ENCODE data around the gene UST. TPM values are rescaled to one million over a fixed set of nuclear protein-coding genes. Genes with fewer than 3 reads are reported as not detected.

The UST gene
- total and polyA plus RNA-seq, 2 experiments from 2014 or later = 8.0 to 11.7 TPM

DNA sequence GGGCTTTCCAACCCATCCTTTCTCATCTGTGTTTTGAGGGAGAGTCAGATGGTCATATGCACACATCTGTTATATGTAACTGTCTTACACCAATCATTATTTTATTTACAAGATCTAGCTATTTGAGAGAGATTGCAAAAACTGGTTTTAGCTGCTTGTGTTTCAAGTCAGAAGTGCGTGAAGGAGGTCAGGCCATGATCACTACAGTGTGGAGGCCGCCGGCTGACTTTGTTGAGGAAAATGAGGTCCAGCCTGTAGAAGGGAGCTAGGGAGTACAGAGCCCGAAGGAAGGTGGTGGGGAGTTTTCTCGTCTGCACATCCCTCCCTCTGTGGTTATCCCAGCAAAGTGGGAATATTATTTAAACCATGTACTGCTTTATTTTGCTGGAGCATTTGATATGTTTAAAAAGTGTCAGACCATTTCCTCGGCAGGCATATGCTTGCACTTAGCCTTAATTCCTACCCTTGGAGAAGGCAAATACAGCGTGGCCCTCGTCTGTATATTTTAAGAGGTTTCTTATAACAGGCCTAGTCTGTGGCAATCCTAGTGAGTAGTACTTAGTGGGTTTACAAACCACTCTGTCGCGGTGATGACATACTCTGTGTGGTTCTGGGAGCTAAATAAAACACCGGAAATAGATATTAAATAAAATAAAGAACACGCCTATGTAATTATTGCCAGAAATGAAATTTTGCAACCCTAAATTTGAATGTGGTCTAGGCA is 95.6 kb downstream of the UST start:
- 81% methylated on average over 12 of the region's 12 CpGs for WGBS (ENCODE audit: low lambda C conversion rate, missing lambda C conversion rate)
- Histone ChIP-seq H3K4me1 (ENCODE audit: insufficient read depth) (peaks cover 7% of the 10 kb centered on the region), H3K27me3 (no peaks in the 10 kb centered on the region), H3K4me3 (no peak overlapping the region), H3K9me3 (ENCODE audit: low read depth) (no peaks in the 10 kb centered on the region), H3K9me2 (replicated peaks; ENCODE audit: insufficient read depth) (no peaks in the 10 kb centered on the region), H3K79me2 (peaks cover 9% of the 10 kb centered on the region), H3K27ac (no peak overlapping the region), H4K20me1 (ENCODE audit: insufficient read depth, poor library complexity, severe bottlenecking) (no peaks in the 10 kb centered on the region), H2AFZ (no peak overlapping the region), H3K36me3 (replicated peaks; ENCODE audit: insufficient read depth, low read depth) (no peaks in the 10 kb centered on the region), H3K4me2 (no peak overlapping the region)
- TF ChIP-seq, protein P1, sequence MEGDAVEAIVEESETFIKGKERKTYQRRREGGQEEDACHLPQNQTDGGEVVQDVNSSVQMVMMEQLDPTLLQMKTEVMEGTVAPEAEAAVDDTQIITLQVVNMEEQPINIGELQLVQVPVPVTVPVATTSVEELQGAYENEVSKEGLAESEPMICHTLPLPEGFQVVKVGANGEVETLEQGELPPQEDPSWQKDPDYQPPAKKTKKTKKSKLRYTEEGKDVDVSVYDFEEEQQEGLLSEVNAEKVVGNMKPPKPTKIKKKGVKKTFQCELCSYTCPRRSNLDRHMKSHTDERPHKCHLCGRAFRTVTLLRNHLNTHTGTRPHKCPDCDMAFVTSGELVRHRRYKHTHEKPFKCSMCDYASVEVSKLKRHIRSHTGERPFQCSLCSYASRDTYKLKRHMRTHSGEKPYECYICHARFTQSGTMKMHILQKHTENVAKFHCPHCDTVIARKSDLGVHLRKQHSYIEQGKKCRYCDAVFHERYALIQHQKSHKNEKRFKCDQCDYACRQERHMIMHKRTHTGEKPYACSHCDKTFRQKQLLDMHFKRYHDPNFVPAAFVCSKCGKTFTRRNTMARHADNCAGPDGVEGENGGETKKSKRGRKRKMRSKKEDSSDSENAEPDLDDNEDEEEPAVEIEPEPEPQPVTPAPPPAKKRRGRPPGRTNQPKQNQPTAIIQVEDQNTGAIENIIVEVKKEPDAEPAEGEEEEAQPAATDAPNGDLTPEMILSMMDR (IDR thresholded peaks at IDR 0.05; ENCODE audit: poor library complexity) = no peak
- TF ChIP-seq EZH2phosphoT487 (IDR thresholded peaks at IDR 0.05; ENCODE audit: low read depth, severe bottlenecking, unreplicated experiment) (no peak), EZH2 (IDR thresholded peaks at IDR 0.05; ENCODE audit: borderline replicate concordance) (no peak)
- DNase-seq (ENCODE audit: low spot score) = no peak

DNA sequence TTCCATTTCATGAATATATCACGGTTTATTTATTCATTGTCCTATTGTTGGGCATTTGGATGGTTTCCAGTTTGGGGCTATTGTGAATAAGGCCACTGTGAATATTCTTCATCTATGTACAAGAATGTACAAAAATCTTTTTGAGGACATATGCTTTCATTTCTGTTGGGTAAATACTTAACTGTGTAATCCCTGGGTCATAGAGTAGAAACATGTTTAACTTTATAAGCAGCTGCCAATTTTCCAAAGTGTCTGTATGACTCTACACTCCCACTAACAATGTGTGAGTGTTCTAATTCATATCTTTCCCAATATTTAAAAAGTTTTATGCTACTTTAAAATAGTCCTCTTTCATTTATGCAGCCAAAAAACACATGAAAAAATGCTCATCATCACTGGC is 98.6 kb downstream of the UST start:
- H3K9me2 ChIP-seq (replicated peaks; ENCODE audit: insufficient read depth) = no peaks in the 10 kb centered on the region
- peaks cover 2% of the 10 kb centered on the region for H3K79me2 ChIP-seq
- H4K20me1 ChIP-seq (ENCODE audit: insufficient read depth, poor library complexity, severe bottlenecking) = no peaks in the 10 kb centered on the region
- WGBS (ENCODE audit: low lambda C conversion rate, missing lambda C conversion rate) = 96% methylated on average over 1 of the region's 1 CpG
- no peaks in the 10 kb centered on the region for H3K36me3 ChIP-seq (replicated peaks; ENCODE audit: insufficient read depth, low read depth)
- DNase-seq (ENCODE audit: low spot score) = no peak
- no peak overlapping the region for H3K27ac ChIP-seq
- no peak overlapping the region for H2AFZ ChIP-seq
- H3K4me3 ChIP-seq = no peak overlapping the region
- TF ChIP-seq, protein P1 (IDR thresholded peaks at IDR 0.05; ENCODE audit: poor library complexity) = no peak
- TF ChIP-seq EZH2 (IDR thresholded peaks at IDR 0.05; ENCODE audit: borderline replicate concordance) (no peak), EZH2phosphoT487 (IDR thresholded peaks at IDR 0.05; ENCODE audit: low read depth, severe bottlenecking, unreplicated experiment) (no peak)
- H3K4me1 ChIP-seq (ENCODE audit: insufficient read depth) = peaks cover 4% of the 10 kb centered on the region
- H3K4me2 ChIP-seq = no peak overlapping the region
- no peaks in the 10 kb centered on the region for H3K9me3 ChIP-seq (ENCODE audit: low read depth)
- H3K27me3 ChIP-seq = no peaks in the 10 kb centered on the region

DNA sequence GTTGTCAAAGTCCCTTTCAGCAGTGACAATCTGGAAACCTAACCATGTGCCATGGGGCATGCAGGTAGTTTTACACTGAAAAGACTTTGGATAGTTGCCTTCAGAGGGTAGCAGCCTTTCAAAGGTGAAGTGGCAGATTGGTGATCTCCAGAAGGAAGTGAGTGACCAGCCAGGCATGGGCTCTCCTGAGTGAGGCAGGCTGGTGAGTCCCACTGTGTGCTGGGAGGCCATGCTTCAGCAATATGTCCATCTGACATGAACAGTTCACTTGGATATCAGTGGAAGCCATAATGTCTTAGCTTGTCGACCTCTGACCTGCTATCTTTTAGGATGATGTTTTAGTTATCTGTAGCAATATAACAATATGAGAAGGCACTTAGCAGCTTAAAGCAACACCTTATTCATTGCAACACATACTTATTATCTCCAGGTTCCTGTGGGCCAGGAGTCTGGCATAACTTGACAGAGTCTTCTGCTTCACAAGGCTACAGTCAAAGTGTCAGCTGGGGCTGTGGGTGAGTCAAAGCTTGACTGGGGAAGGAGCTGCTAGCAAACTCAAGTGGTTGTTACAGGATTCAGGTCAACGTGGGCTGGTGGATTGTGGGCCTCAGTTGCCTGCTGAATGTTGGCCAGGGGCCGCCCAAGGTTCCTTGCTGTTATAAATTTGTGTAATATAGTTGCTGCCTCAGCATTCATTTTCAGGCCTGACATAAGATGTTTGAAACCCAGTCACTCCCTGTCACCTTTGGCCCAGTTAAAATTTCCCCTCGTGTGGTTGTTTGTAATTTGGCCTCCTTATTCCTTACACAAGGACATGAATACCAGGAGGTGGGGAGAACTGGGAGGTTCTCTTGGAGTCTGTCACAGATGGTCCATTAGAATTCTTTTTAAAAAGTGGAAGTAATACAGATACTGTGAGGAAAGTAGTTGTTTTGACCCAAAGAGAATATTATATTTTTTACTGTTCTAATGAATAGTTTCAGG is 100.2 kb downstream of the UST start:
- 72% methylated on average over 4 of the region's 4 CpGs for WGBS (ENCODE audit: low lambda C conversion rate, missing lambda C conversion rate)
- TF ChIP-seq, protein P1 (IDR thresholded peaks at IDR 0.05; ENCODE audit: poor library complexity) = no peak
- no peak for TF ChIP-seq EZH2phosphoT487 (IDR thresholded peaks at IDR 0.05; ENCODE audit: low read depth, severe bottlenecking, unreplicated experiment)
- TF ChIP-seq EZH2 (IDR thresholded peaks at IDR 0.05; ENCODE audit: borderline replicate concordance) = no peak
- H3K4me3 ChIP-seq = no peak overlapping the region
- no peak overlapping the region for H3K4me2 ChIP-seq
- no peak overlapping the region for H2AFZ ChIP-seq
- H3K9me3 ChIP-seq (ENCODE audit: low read depth) = no peaks in the 10 kb centered on the region
- H4K20me1 ChIP-seq (ENCODE audit: insufficient read depth, poor library complexity, severe bottlenecking) = no peaks in the 10 kb centered on the region
- H3K9me2 ChIP-seq (replicated peaks; ENCODE audit: insufficient read depth) = no peaks in the 10 kb centered on the region
- DNase-seq (ENCODE audit: low spot score) = no peak
- H3K27ac ChIP-seq = no peak overlapping the region
- no peaks in the 10 kb centered on the region for H3K27me3 ChIP-seq
- peaks cover 4% of the 10 kb centered on the region for H3K4me1 ChIP-seq (ENCODE audit: insufficient read depth)
- H3K79me2 ChIP-seq = peaks cover 2% of the 10 kb centered on the region
- H3K36me3 ChIP-seq (replicated peaks; ENCODE audit: insufficient read depth, low read depth) = no peaks in the 10 kb centered on the region
